GM13976 (cell line): ENCODE results near the gene SPOCK1.

Experiments
- DNase-seq: peaks from one replicate; pipeline ENCODE4 v3.0.0; 2012; ENCODE audit warnings: low spot score
- CTCF ChIP-seq: IDR thresholded peaks from 2 replicates; pipeline ENCODE4 v1.5.1; 2012; ENCODE audit warnings: borderline replicate concordance, mild to moderate bottlenecking; ENCODE audit not compliant: insufficient read depth; ENCODE audit errors: extremely low read depth, missing control alignments, control extremely low read depth
- in situ Hi-C: fragments of 300-500 bp; cut with MboI; formaldehyde crosslinking; loops from one replicate; pipeline ENCODE4 v1.12.0; 2022; ENCODE audit warnings: low sequenced_read_pairs, mixed read lengths, inconsistent platforms; ENCODE audit not compliant: unreplicated experiment

Gene SPOCK1

GRCh38 chr5:137313526-137314175 is 185.5 kb downstream of the SPOCK1 start:
- in situ Hi-C loops = no loop called here

GRCh38 chr5:137312011-137312410 is 187.1 kb downstream of the SPOCK1 start:
- in situ Hi-C loops = no loop called here
- no peak for TF ChIP-seq CTCF
- DNase-seq = no peak

More at GRCh38 chr5:137313526-137314175, 185.5 kb downstream of the SPOCK1 start:
- no peak for DNase-seq
- TF ChIP-seq CTCF = no peak

GRCh38 chr5:137310051-137310730 is 188.9 kb downstream of the SPOCK1 start:
- DNase-seq = no peak

GRCh38 chr5:137309290-137309689 is 189.8 kb downstream of the SPOCK1 start:
- in situ Hi-C loops = no loop called here
- TF ChIP-seq CTCF = no peak
- no peak for DNase-seq

More at GRCh38 chr5:137310051-137310730, 188.9 kb downstream of the SPOCK1 start:
- no peak for TF ChIP-seq CTCF
- in situ Hi-C loops = no loop called here

- in situ Hi-C loops = no loop called here
- no peak for DNase-seq
- TF ChIP-seq CTCF = no peak
These were observed 190.8 kb downstream of the SPOCK1 start for GRCh38 chr5:137308311-137308710.

- no peak for TF ChIP-seq CTCF
- DNase-seq = no peak
- in situ Hi-C loops = no loop called here
These were observed 192.2 kb downstream of the SPOCK1 start for GRCh38 chr5:137306903-137307302.
